ENCODE data around the gene BIRC6.

BIRC6 gene

GRCh38 chr2:32611366-32611765 is 254.5 kb downstream of the BIRC6 start:
- no peaks in the 10 kb centered on the region for H3K79me2 ChIP-seq (ENCODE audit: insufficient read depth, low read length)
- no peak overlapping the region for H3K4me3 ChIP-seq (ENCODE audit: low read length, poor library complexity, severe bottlenecking)
- H3K4me2 ChIP-seq (ENCODE audit: low read depth, low read length, poor library complexity, severe bottlenecking), result no peak overlapping the region
- H3F3A ChIP-seq (ENCODE audit: low read depth), result no peaks in the 10 kb centered on the region
- TF ChIP-seq EZH2phosphoT487 (IDR thresholded peaks at IDR 0.05; ENCODE audit: borderline replicate concordance) (no peak), CTCF (conservative IDR thresholded peaks at IDR 0.05; ENCODE audit: low read length) (no peak)
- peaks cover 78% of the 10 kb centered on the region; the same call in 1 of the 2 replicates for H3K36me3 ChIP-seq (ENCODE audit: insufficient read depth, low read length)
- H2AFZ ChIP-seq (ENCODE audit: low read length), result no peak overlapping the region
- no peaks in the 10 kb centered on the region for H3K9me2 ChIP-seq (replicated peaks; ENCODE audit: low read depth, low read length)
- no peaks in the 10 kb centered on the region for H3K4me1 ChIP-seq (ENCODE audit: insufficient read depth, low read length, poor library complexity, severe bottlenecking)
- no peaks in the 10 kb centered on the region for H3K27me3 ChIP-seq (ENCODE audit: insufficient read depth, low read length, poor library complexity, severe bottlenecking)
- H3K9ac ChIP-seq (ENCODE audit: low read depth, low read length, poor library complexity, severe bottlenecking), result no peak overlapping the region
- no peaks in the 10 kb centered on the region for H4K20me1 ChIP-seq (ENCODE audit: insufficient read depth, low read length, poor library complexity, severe bottlenecking)
- H3K9me3 ChIP-seq (ENCODE audit: insufficient read depth, low read depth, low read length), result no peaks in the 10 kb centered on the region

- TF ChIP-seq CTCF (conservative IDR thresholded peaks at IDR 0.05; ENCODE audit: low read length) (no peak), EZH2phosphoT487 (IDR thresholded peaks at IDR 0.05; ENCODE audit: borderline replicate concordance) (no peak)
- H3K9ac ChIP-seq (ENCODE audit: low read depth, low read length, poor library complexity, severe bottlenecking), result no peak overlapping the region
- no peaks in the 10 kb centered on the region for H3F3A ChIP-seq (ENCODE audit: low read depth)
- H3K27me3 ChIP-seq (ENCODE audit: insufficient read depth, low read length, poor library complexity, severe bottlenecking), result no peaks in the 10 kb centered on the region
- H3K4me2 ChIP-seq (ENCODE audit: low read depth, low read length, poor library complexity, severe bottlenecking), result no peak overlapping the region
- no peak overlapping the region for H2AFZ ChIP-seq (ENCODE audit: low read length)
- H3K4me1 ChIP-seq (ENCODE audit: insufficient read depth, low read length, poor library complexity, severe bottlenecking), result no peaks in the 10 kb centered on the region
- H3K79me2 ChIP-seq (ENCODE audit: insufficient read depth, low read length), result no peaks in the 10 kb centered on the region
- H3K36me3 ChIP-seq (ENCODE audit: insufficient read depth, low read length), result peaks cover 78% of the 10 kb centered on the region; the same call in 1 of the 2 replicates
- no peaks in the 10 kb centered on the region for H4K20me1 ChIP-seq (ENCODE audit: insufficient read depth, low read length, poor library complexity, severe bottlenecking)
- no peaks in the 10 kb centered on the region for H3K9me3 ChIP-seq (ENCODE audit: insufficient read depth, low read depth, low read length)
- no peak overlapping the region for H3K4me3 ChIP-seq (ENCODE audit: low read length, poor library complexity, severe bottlenecking)
- H3K9me2 ChIP-seq (replicated peaks; ENCODE audit: low read depth, low read length), result no peaks in the 10 kb centered on the region
Measured at GRCh38 chr2:32611771-32612170, 254.9 kb downstream of the BIRC6 start.

GRCh38 chr2:32614084-32614483 is 257.3 kb downstream of the BIRC6 start:
- Histone ChIP-seq H3K36me3 (ENCODE audit: insufficient read depth, low read length) (peaks cover 76% of the 10 kb centered on the region; the same call in 1 of the 2 replicates), H3K27me3 (ENCODE audit: insufficient read depth, low read length, poor library complexity, severe bottlenecking) (no peaks in the 10 kb centered on the region), H3K4me3 (ENCODE audit: low read length, poor library complexity, severe bottlenecking) (no peak overlapping the region), H3K9me3 (ENCODE audit: insufficient read depth, low read depth, low read length) (no peaks in the 10 kb centered on the region), H3K4me2 (ENCODE audit: low read depth, low read length, poor library complexity, severe bottlenecking) (no peak overlapping the region), H3F3A (ENCODE audit: low read depth) (no peaks in the 10 kb centered on the region), H4K20me1 (ENCODE audit: insufficient read depth, low read length, poor library complexity, severe bottlenecking) (no peaks in the 10 kb centered on the region), H3K79me2 (ENCODE audit: insufficient read depth, low read length) (no peaks in the 10 kb centered on the region), H3K9ac (ENCODE audit: low read depth, low read length, poor library complexity, severe bottlenecking) (no peak overlapping the region), H2AFZ (ENCODE audit: low read length) (no peak overlapping the region), H3K9me2 (replicated peaks; ENCODE audit: low read depth, low read length) (no peaks in the 10 kb centered on the region), H3K4me1 (ENCODE audit: insufficient read depth, low read length, poor library complexity, severe bottlenecking) (no peaks in the 10 kb centered on the region)
- TF ChIP-seq EZH2phosphoT487 (IDR thresholded peaks at IDR 0.05; ENCODE audit: borderline replicate concordance) (no peak), CTCF (conservative IDR thresholded peaks at IDR 0.05; ENCODE audit: low read length) (no peak)
